HCT116 (cell line): ENCODE results near the gene ZNF155. TPM values are rescaled to one million over a fixed set of nuclear protein-coding genes. Genes with fewer than 3 reads are reported as not detected.

Experiments
- ATAC-seq: fragments of 200-7000 bp; cut with Tn5 transposase; 2 replicates; pipeline ENCODE4 v1.9.1; 2020; ENCODE audit warnings: mild to moderate bottlenecking, moderate library complexity
- BruUV-seq: library from RNA; stranded (reverse); fragments of 400-500 nt; replicated peaks from 2 replicates; lab custom pipeline; 2021; lab: Mats Ljungman, UMichigan
- CTCF ChIA-PET: fragments of 300-600 bp; sonication (Branson Sonifier 250); formaldehyde crosslinking; loops from one replicate; lab custom pipeline; 2021; ENCODE audit warnings: antibody characterized with exemption; lab: Charles Lee
- POLR2A ChIA-PET: fragments of 300-600, 350-600 bp; sonication (Branson Sonifier 250); formaldehyde crosslinking; loops from one replicate; lab custom pipeline; 2021; ENCODE audit warnings: antibody characterized with exemption; lab: Charles Lee
- RAD21 ChIA-PET, 2 experiments: fragments of 300-600 bp; sonication (Branson Sonifier 250); formaldehyde crosslinking; loops; one replicate each; lab custom pipeline; 2023; ENCODE audit warnings: low total read pairs in 2 of 2; ENCODE audit not compliant: uncharacterized antibody in 2 of 2, unreplicated experiment in 2 of 2, low non-redundant PET in 1 of 2; lab: Charles Lee
- DNase-seq: peaks from one replicate; pipeline ENCODE4 v3.0.0-alpha.2; 2010; ENCODE audit warnings: low read depth, low spot score
- H2AFZ ChIP-seq: fragments of 200-600 bp; shearing (Covaris generic), sonication (generic); 2 replicates; pipeline ENCODE4 v1.6.1; 2017; ENCODE audit warnings: low read depth, mixed run types, mixed read lengths, antibody characterized with exemption, low read length; ENCODE audit not compliant: poor library complexity, severe bottlenecking
- H3K27ac ChIP-seq: 2 replicates; pipeline ENCODE4 v1.5.1; 2012; ENCODE audit warnings: low read depth, low read length
- H3K27me3 ChIP-seq: fragments of 200-600 bp; sonication (generic); 2 replicates; pipeline ENCODE4 v1.6.1; 2016; ENCODE audit warnings: mixed run types, low read length, mixed read lengths; ENCODE audit not compliant: insufficient read depth
- H3K36me3 ChIP-seq, 2 experiments: fragments of 200-500 bp in 1 of 2; fragments of 200-600 bp in 1 of 2; sonication (Bioruptor generic) in 1 of 2; sonication (generic) in 1 of 2; 2 replicates each; pipeline versions ENCODE4 v1.5.1 to v1.6.1; 2014 to 2016; ENCODE audit warnings: low read length in 2 of 2, inconsistent platforms in 1 of 2, mixed read lengths in 1 of 2, mixed run types in 1 of 2; ENCODE audit not compliant: insufficient read depth in 2 of 2, control insufficient read depth in 1 of 2
- H3K4me1 ChIP-seq, 2 experiments: fragments of 200-600 bp in 1 of 2; sonication (generic) in 1 of 2; 2 replicates each; pipeline versions ENCODE4 v1.5.1 to v1.6.1; 2012 to 2017; ENCODE audit warnings: low read length in 2 of 2, inconsistent platforms in 1 of 2, mild to moderate bottlenecking in 1 of 2, mixed read lengths in 1 of 2, mixed run types in 1 of 2, moderate library complexity in 1 of 2; ENCODE audit not compliant: insufficient read depth in 2 of 2, control insufficient read depth in 1 of 2
- H3K4me2 ChIP-seq: fragments of 200-600 bp; sonication (generic); 2 replicates; pipeline ENCODE4 v1.6.1; 2017; ENCODE audit warnings: mixed run types, low read length, mixed read lengths
- H3K4me3 ChIP-seq, 2 experiments: fragments of 200-600 bp in 1 of 2; sonication (generic) in 1 of 2; replicated peaks in 1 of 2; 2 replicates each; pipeline ENCODE4 v1.5.1; 2011 to 2016; ENCODE audit warnings: low read length in 2 of 2, control low read depth in 1 of 2, low read depth in 1 of 2, mild to moderate bottlenecking in 1 of 2, mixed read lengths in 1 of 2, mixed run types in 1 of 2
- H3K79me2 ChIP-seq: fragments of 200-600 bp; sonication (generic); 2 replicates; pipeline ENCODE4 v1.6.1; 2017; ENCODE audit warnings: mild to moderate bottlenecking, mixed run types, low read length, moderate library complexity, mixed read lengths; ENCODE audit not compliant: insufficient read depth
- H3K9ac ChIP-seq: fragments of 200-600 bp; sonication (generic); 2 replicates; pipeline ENCODE4 v1.6.1; 2016; ENCODE audit warnings: low read length, mixed read lengths
- H3K9me2 ChIP-seq: fragments of 200-600 bp; sonication (generic), shearing (Covaris generic); 2 replicates; pipeline ENCODE4 v1.6.1; 2017; ENCODE audit warnings: mixed run types, mild to moderate bottlenecking, moderate library complexity; ENCODE audit not compliant: insufficient read depth
- H3K9me3 ChIP-seq, 2 experiments: fragments of 200-500 bp in 1 of 2; fragments of 200-600 bp in 1 of 2; sonication (Bioruptor generic) in 1 of 2; sonication (generic) in 1 of 2; 2 replicates each; pipeline ENCODE4 v1.6.1; 2014 to 2017; ENCODE audit warnings: low read length in 2 of 2, mixed read lengths in 2 of 2, inconsistent platforms in 1 of 2, low read depth in 1 of 2, mild to moderate bottlenecking in 1 of 2, mixed run types in 1 of 2, moderate library complexity in 1 of 2; ENCODE audit not compliant: control insufficient read depth in 1 of 2, insufficient read depth in 1 of 2
- H4K20me1 ChIP-seq: fragments of 200-600 bp; sonication (generic), shearing (Covaris generic); 2 replicates; pipeline ENCODE4 v1.6.1; 2017; ENCODE audit warnings: mixed run types, mild to moderate bottlenecking, moderate library complexity; ENCODE audit not compliant: insufficient read depth
- ATF3 ChIP-seq: IDR thresholded peaks from 2 replicates; pipeline ENCODE4 v1.6.1; 2012
- CBX3 ChIP-seq: IDR thresholded peaks from 2 replicates; pipeline ENCODE4 v1.6.1; 2012; ENCODE audit warnings: low read depth
- CEBPB ChIP-seq: IDR thresholded peaks from 2 replicates; pipeline ENCODE4 v1.6.1; 2012; ENCODE audit warnings: low read depth
- CTCF ChIP-seq, 3 experiments: fragments of 200-600 bp in 1 of 3; sonication (generic) in 1 of 3; IDR thresholded peaks in 2 of 3; conservative IDR thresholded peaks in 1 of 3; 2 replicates each; pipeline ENCODE4 v1.5.1; 2012 to 2017; ENCODE audit warnings: low read depth in 2 of 3, low read length in 2 of 3, antibody characterized with exemption in 1 of 3, borderline replicate concordance in 1 of 3, control low read depth in 1 of 3, mild to moderate bottlenecking in 1 of 3, mixed read lengths in 1 of 3, mixed run types in 1 of 3, moderate library complexity in 1 of 3; ENCODE audit not compliant: insufficient read depth in 1 of 3
- EGR1 ChIP-seq: IDR thresholded peaks from 2 replicates; pipeline ENCODE4 v1.6.1; 2012; ENCODE audit warnings: low read depth
- ELF1 ChIP-seq: IDR thresholded peaks from 2 replicates; pipeline ENCODE4 v1.6.1; 2012; ENCODE audit warnings: low read depth, borderline replicate concordance
- EZH2 ChIP-seq: fragments of 200-600 bp; sonication (generic); IDR thresholded peaks from 2 replicates; pipeline ENCODE4 v1.6.1; 2017; ENCODE audit warnings: antibody characterized with exemption, mixed run types
- POLR2A ChIP-seq: IDR thresholded peaks from 2 replicates; pipeline ENCODE4 v1.7.0; 2011; ENCODE audit warnings: borderline replicate concordance; ENCODE audit not compliant: insufficient read depth, insufficient read length; ENCODE audit errors: extremely low read depth
- RAD21 ChIP-seq: IDR thresholded peaks from 2 replicates; pipeline ENCODE4 v1.6.1; 2012; ENCODE audit warnings: low read depth, mild to moderate bottlenecking
- SIN3A ChIP-seq: IDR thresholded peaks from 2 replicates; pipeline ENCODE4 v1.6.1; 2012; ENCODE audit warnings: low read depth
- SRF ChIP-seq: IDR thresholded peaks from 2 replicates; pipeline ENCODE4 v1.6.1; 2012; ENCODE audit warnings: low read depth
- TCF7L2 ChIP-seq: IDR thresholded peaks from 2 replicates; pipeline ENCODE4 v1.7.0; 2011; ENCODE audit warnings: borderline replicate concordance, inconsistent platforms; ENCODE audit not compliant: insufficient read depth, insufficient read length; ENCODE audit errors: extremely low read depth
- YY1 ChIP-seq: IDR thresholded peaks from 2 replicates; pipeline ENCODE4 v1.6.1; 2011; ENCODE audit warnings: low read length, low read depth, moderate library complexity, mild to moderate bottlenecking; ENCODE audit not compliant: insufficient replicate concordance; ENCODE audit errors: extremely low read depth
- ZFX ChIP-seq: fragments of 450-650 bp; IDR thresholded peaks from 2 replicates; pipeline ENCODE4 v1.6.1; 2017
- ZNF274 ChIP-seq: fragments of 200-500 bp; sonication (Bioruptor generic); IDR thresholded peaks from 2 replicates; pipeline ENCODE4 v1.6.1; 2014; ENCODE audit warnings: mild to moderate bottlenecking, low read depth, low read length, inconsistent platforms
- intact Hi-C: fragments of 100-400 bp; cut with micrococcal nuclease; formaldehyde crosslinking; loops from 2 replicates; pipeline ENCODE4 v1.10.0; 2022
- total RNA-seq: library from RNA; stranded (reverse); gene quantifications from one replicate; pipeline ENCODE4 v1.2.1, GENCODE V29; 2021; ENCODE audit not compliant: unreplicated experiment
- TF ChIP-seq, protein P1 (sequence below): IDR thresholded peaks from 2 replicates; pipeline ENCODE4 v1.6.1; 2012; ENCODE audit warnings: low read depth
- TF ChIP-seq, protein P2 (sequence below): IDR thresholded peaks from 2 replicates; pipeline ENCODE4 v1.6.1; 2011; ENCODE audit warnings: mild to moderate bottlenecking, low read length, moderate library complexity; ENCODE audit not compliant: insufficient replicate concordance; ENCODE audit errors: extremely low read depth

Gene ZNF155
- total RNA-seq, 1 experiment from 2014 or later = 2.2 TPM

- BruUV-seq = no TSS peak
- no peak for ATAC-seq
- Histone ChIP-seq H3K27ac (no peak overlapping the region), H3K79me2 (no peaks in the 10 kb centered on the region), H3K9me3 (peaks cover 10 to 15% of the 10 kb centered on the region in 2 experiments; a peak in 2 of 4 replicates), H3K9ac (no peak overlapping the region), H3K4me2 (no peak overlapping the region), H2AFZ (no peak overlapping the region), H3K4me1 (no peaks in the 10 kb centered on the region), H3K27me3 (no peaks in the 10 kb centered on the region), H3K9me2 (no peaks in the 10 kb centered on the region), H3K4me3 (no peak overlapping the region), H3K36me3 (no peaks in the 10 kb centered on the region), H4K20me1 (no peaks in the 10 kb centered on the region)
- RAD21 ChIA-PET = no interaction called here
- no peak for DNase-seq
- POLR2A ChIA-PET = no interaction called here
- CTCF ChIA-PET = no interaction called here
- intact Hi-C loops = no loop called here
- TF ChIP-seq YY1 = no peak
- TF ChIP-seq EGR1 = no peak
- no peak for TF ChIP-seq TCF7L2
- TF ChIP-seq ATF3 = no peak
- no peak for TF ChIP-seq CBX3
- no peak for TF ChIP-seq ZFX
- no peak for TF ChIP-seq SIN3A
- TF ChIP-seq RAD21 = no peak
- TF ChIP-seq ELF1 = no peak
- TF ChIP-seq SRF = no peak
- no peak for TF ChIP-seq CEBPB
- no peak for TF ChIP-seq POLR2A
- TF ChIP-seq ZNF274 = no peak
- TF ChIP-seq, protein P1, sequence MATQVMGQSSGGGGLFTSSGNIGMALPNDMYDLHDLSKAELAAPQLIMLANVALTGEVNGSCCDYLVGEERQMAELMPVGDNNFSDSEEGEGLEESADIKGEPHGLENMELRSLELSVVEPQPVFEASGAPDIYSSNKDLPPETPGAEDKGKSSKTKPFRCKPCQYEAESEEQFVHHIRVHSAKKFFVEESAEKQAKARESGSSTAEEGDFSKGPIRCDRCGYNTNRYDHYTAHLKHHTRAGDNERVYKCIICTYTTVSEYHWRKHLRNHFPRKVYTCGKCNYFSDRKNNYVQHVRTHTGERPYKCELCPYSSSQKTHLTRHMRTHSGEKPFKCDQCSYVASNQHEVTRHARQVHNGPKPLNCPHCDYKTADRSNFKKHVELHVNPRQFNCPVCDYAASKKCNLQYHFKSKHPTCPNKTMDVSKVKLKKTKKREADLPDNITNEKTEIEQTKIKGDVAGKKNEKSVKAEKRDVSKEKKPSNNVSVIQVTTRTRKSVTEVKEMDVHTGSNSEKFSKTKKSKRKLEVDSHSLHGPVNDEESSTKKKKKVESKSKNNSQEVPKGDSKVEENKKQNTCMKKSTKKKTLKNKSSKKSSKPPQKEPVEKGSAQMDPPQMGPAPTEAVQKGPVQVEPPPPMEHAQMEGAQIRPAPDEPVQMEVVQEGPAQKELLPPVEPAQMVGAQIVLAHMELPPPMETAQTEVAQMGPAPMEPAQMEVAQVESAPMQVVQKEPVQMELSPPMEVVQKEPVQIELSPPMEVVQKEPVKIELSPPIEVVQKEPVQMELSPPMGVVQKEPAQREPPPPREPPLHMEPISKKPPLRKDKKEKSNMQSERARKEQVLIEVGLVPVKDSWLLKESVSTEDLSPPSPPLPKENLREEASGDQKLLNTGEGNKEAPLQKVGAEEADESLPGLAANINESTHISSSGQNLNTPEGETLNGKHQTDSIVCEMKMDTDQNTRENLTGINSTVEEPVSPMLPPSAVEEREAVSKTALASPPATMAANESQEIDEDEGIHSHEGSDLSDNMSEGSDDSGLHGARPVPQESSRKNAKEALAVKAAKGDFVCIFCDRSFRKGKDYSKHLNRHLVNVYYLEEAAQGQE = no peak
- TF ChIP-seq EZH2 = no peak
- TF ChIP-seq CTCF (IDR thresholded peaks at IDR 0.05 in 2 of 3, conservative IDR thresholded peaks at IDR 0.05 in 1 of 3; ENCODE audit: borderline replicate concordance in 1 of 3, insufficient read depth in 1 of 3, low read depth in 2 of 3, low read length in 2 of 3) = no peak
- TF ChIP-seq, protein P2, sequence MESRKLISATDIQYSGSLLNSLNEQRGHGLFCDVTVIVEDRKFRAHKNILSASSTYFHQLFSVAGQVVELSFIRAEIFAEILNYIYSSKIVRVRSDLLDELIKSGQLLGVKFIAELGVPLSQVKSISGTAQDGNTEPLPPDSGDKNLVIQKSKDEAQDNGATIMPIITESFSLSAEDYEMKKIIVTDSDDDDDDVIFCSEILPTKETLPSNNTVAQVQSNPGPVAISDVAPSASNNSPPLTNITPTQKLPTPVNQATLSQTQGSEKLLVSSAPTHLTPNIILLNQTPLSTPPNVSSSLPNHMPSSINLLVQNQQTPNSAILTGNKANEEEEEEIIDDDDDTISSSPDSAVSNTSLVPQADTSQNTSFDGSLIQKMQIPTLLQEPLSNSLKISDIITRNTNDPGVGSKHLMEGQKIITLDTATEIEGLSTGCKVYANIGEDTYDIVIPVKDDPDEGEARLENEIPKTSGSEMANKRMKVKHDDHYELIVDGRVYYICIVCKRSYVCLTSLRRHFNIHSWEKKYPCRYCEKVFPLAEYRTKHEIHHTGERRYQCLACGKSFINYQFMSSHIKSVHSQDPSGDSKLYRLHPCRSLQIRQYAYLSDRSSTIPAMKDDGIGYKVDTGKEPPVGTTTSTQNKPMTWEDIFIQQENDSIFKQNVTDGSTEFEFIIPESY = no peak
Measured at GRCh38 chr19:43956827-43957226, 27.2 kb upstream of the ZNF155 start.
